Ishikawa (cell line): ENCODE measurements around the gene LRRC17.

Source experiments
- EP300 ChIP-seq: IDR thresholded peaks from 2 replicates; pipeline ENCODE4 v1.6.1; 2012; ENCODE audit warnings: borderline replicate concordance
- MAX ChIP-seq: IDR thresholded peaks from 2 replicates; pipeline ENCODE4 v1.6.1; 2012
- RAD21 ChIP-seq: IDR thresholded peaks from 2 replicates; pipeline ENCODE4 v1.6.1; 2012; ENCODE audit warnings: low read depth
- TAF1 ChIP-seq: IDR thresholded peaks from 2 replicates; pipeline ENCODE4 v1.6.1; 2012; ENCODE audit warnings: low read depth, mild to moderate bottlenecking

DNA sequence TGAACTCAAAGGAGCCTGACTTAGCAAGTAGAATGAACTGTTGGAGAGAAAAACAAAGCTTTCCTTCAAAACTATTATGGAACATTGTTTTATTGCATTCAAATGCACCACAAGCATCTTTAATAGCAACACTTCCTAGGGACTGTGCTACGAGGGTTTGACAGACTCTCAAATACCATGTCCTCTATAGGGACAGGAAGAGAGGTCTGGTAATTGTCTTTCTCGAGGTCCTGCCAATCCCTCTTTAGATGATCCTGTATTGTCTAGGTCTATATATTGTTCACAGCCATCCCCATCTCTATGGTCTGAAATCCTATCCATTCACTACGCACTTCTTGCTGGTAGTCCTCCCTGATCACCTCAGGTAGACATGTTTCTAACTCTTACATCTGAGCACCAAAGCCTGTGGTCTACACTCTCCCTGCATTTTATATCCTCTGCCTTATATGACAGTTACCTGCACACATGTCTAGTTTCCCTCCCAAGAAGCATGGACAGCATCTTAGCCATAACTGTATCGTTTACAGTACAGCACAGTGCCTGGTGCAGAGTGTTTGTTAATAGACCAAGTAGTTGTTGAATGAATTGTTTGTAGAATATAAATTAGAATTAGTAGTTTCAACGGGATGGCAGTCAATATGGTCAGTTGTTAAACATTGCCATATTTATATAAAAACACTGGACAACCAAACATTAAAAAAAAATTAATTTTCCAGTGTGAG is 21.7 kb upstream of the LRRC17 start:
- TF ChIP-seq MAX (no peak), RAD21 (no peak), TAF1 (no peak), EP300 (no peak)
